Measurements from ENCODE around the gene SCARF1.

SCARF1 gene

GRCh38 chr17:1612400-1612799, 33.1 kb downstream of the SCARF1 start:
- H3K27me3 Mint-ChIP-seq: no peaks in the 10 kb centered on the region
- ATAC-seq (replicated peaks) (no peak), DNase-seq (no peak)
- H3K4me3 Mint-ChIP-seq: no peak overlapping the region
- H3K27ac Mint-ChIP-seq: no peak overlapping the region
- H3K36me3 Mint-ChIP-seq (ENCODE audit: insufficient read depth): peaks cover 6% of the 10 kb centered on the region
- H3K4me1 Mint-ChIP-seq (ENCODE audit: low read depth in 2 of 2): peaks cover under 1% of the 10 kb centered on the region in 2 donors
- H3K9me3 Mint-ChIP-seq: no peaks in the 10 kb centered on the region

- H3K4me3 Mint-ChIP-seq: no peak overlapping the region
- H3K9me3 Mint-ChIP-seq: no peaks in the 10 kb centered on the region
- DNase-seq: no peak
- H3K4me1 Mint-ChIP-seq (ENCODE audit: low read depth in 2 of 2): peaks cover 3 to 5% of the 10 kb centered on the region in 2 donors
- peaks cover 6% of the 10 kb centered on the region for H3K36me3 Mint-ChIP-seq (ENCODE audit: insufficient read depth)
- no peaks in the 10 kb centered on the region for H3K27me3 Mint-ChIP-seq
- no peak overlapping the region for H3K27ac Mint-ChIP-seq
- no peak for ATAC-seq (replicated peaks)
Measured at GRCh38 chr17:1611715-1612114, 33.8 kb downstream of the SCARF1 start.

GRCh38 chr17:1608676-1609075, 36.9 kb downstream of the SCARF1 start:
- H3K4me3 Mint-ChIP-seq: no peak overlapping the region
- ATAC-seq (replicated peaks) (no peak), DNase-seq (no peak)
- H3K27ac Mint-ChIP-seq: peak overlapping the region in 1 of 2 donors; percentile 66
- H3K27me3 Mint-ChIP-seq: no peaks in the 10 kb centered on the region
- H3K9me3 Mint-ChIP-seq: no peaks in the 10 kb centered on the region
- peaks cover 3 to 5% of the 10 kb centered on the region in 2 donors for H3K4me1 Mint-ChIP-seq (ENCODE audit: low read depth in 2 of 2)
- peaks cover 6% of the 10 kb centered on the region for H3K36me3 Mint-ChIP-seq (ENCODE audit: insufficient read depth)

GRCh38 chr17:1607971-1608320, 37.6 kb downstream of the SCARF1 start:
- Mint-ChIP-seq H3K36me3 (ENCODE audit: insufficient read depth) (peaks cover 6% of the 10 kb centered on the region), H3K27ac (no peak overlapping the region)
- peak; percentile 16 for ATAC-seq (replicated peaks)

GRCh38 chr17:1606352-1606985, 39.1 kb downstream of the SCARF1 start:
- Mint-ChIP-seq H3K9me3 (no peaks in the 10 kb centered on the region), H3K4me1 (ENCODE audit: low read depth in 2 of 2) (peaks cover 3 to 5% of the 10 kb centered on the region in 2 donors), H3K27me3 (no peaks in the 10 kb centered on the region), H3K4me3 (peak overlapping the region in 1 of 2 donors; percentile 46), H3K27ac (no peak overlapping the region), H3K36me3 (ENCODE audit: insufficient read depth) (peaks cover 6% of the 10 kb centered on the region)
- DNase-seq (no peak), ATAC-seq (replicated peaks) (no peak)

More at GRCh38 chr17:1607971-1608320, 37.6 kb downstream of the SCARF1 start:
- peaks cover 3 to 5% of the 10 kb centered on the region in 2 donors for H3K4me1 Mint-ChIP-seq (ENCODE audit: low read depth in 2 of 2)
- no peaks in the 10 kb centered on the region for H3K9me3 Mint-ChIP-seq
- no peaks in the 10 kb centered on the region for H3K27me3 Mint-ChIP-seq
- no peak for DNase-seq
- H3K4me3 Mint-ChIP-seq: no peak overlapping the region

GRCh38 chr17:1605681-1606351, 39.7 kb downstream of the SCARF1 start:
- ATAC-seq (replicated peaks) (no peak), DNase-seq (no peak)
- Mint-ChIP-seq H3K36me3 (ENCODE audit: insufficient read depth) (peaks cover 6% of the 10 kb centered on the region), H3K27me3 (no peaks in the 10 kb centered on the region), H3K4me3 (no peak overlapping the region), H3K9me3 (no peaks in the 10 kb centered on the region), H3K4me1 (ENCODE audit: low read depth in 2 of 2) (peaks cover 3 to 5% of the 10 kb centered on the region in 2 donors), H3K27ac (no peak overlapping the region)

GRCh38 chr17:1604831-1605528, 40.6 kb downstream of the SCARF1 start:
- Mint-ChIP-seq H3K27me3 (no peaks in the 10 kb centered on the region), H3K4me3 (no peak overlapping the region), H3K4me1 (ENCODE audit: low read depth in 2 of 2) (peaks cover 3 to 5% of the 10 kb centered on the region in 2 donors), H3K36me3 (ENCODE audit: insufficient read depth) (peaks cover 6% of the 10 kb centered on the region), H3K9me3 (no peaks in the 10 kb centered on the region), H3K27ac (no peak overlapping the region)
- DNase-seq: no peak
- ATAC-seq (replicated peaks): no peak

GRCh38 chr17:1601571-1601970, 44.0 kb downstream of the SCARF1 start:
- peaks cover 2% of the 10 kb centered on the region for H3K36me3 Mint-ChIP-seq (ENCODE audit: insufficient read depth)
- DNase-seq (no peak), ATAC-seq (replicated peaks) (no peak)
- H3K4me3 Mint-ChIP-seq: no peak overlapping the region
- H3K9me3 Mint-ChIP-seq: no peaks in the 10 kb centered on the region
- H3K27me3 Mint-ChIP-seq: no peaks in the 10 kb centered on the region
- H3K4me1 Mint-ChIP-seq (ENCODE audit: low read depth in 2 of 2): no peaks in the 10 kb centered on the region
- H3K27ac Mint-ChIP-seq: no peak overlapping the region

- H3K4me3 Mint-ChIP-seq: no peak overlapping the region
- no peak overlapping the region for H3K27ac Mint-ChIP-seq
Measured at GRCh38 chr17:1598399-1599095, 47.0 kb downstream of the SCARF1 start.

GRCh38 chr17:1597861-1598342, 47.6 kb downstream of the SCARF1 start:
- H3K27ac Mint-ChIP-seq: no peak overlapping the region
- no peaks in the 10 kb centered on the region for H3K4me1 Mint-ChIP-seq (ENCODE audit: low read depth in 2 of 2)
- ATAC-seq (replicated peaks): no peak

More at GRCh38 chr17:1598399-1599095, 47.0 kb downstream of the SCARF1 start:
- peaks cover 2% of the 10 kb centered on the region for H3K36me3 Mint-ChIP-seq (ENCODE audit: insufficient read depth)
- H3K27me3 Mint-ChIP-seq: no peaks in the 10 kb centered on the region
- no peaks in the 10 kb centered on the region for H3K4me1 Mint-ChIP-seq (ENCODE audit: low read depth in 2 of 2)
- H3K9me3 Mint-ChIP-seq: no peaks in the 10 kb centered on the region
- DNase-seq: no peak
- no peak for ATAC-seq (replicated peaks)

GRCh38 chr17:1593630-1593931, 52.0 kb downstream of the SCARF1 start:
- no peak for DNase-seq
- Mint-ChIP-seq H3K27ac (no peak overlapping the region), H3K4me1 (ENCODE audit: low read depth in 2 of 2) (peaks cover 0 to 2% of the 10 kb centered on the region in 2 donors)

More at GRCh38 chr17:1597861-1598342, 47.6 kb downstream of the SCARF1 start:
- Mint-ChIP-seq H3K9me3 (no peaks in the 10 kb centered on the region), H3K4me3 (no peak overlapping the region), H3K36me3 (ENCODE audit: insufficient read depth) (peaks cover 2% of the 10 kb centered on the region), H3K27me3 (no peaks in the 10 kb centered on the region)
- no peak for DNase-seq

GRCh38 chr17:1592751-1593629, 52.5 kb downstream of the SCARF1 start:
- DNase-seq: no peak
- H3K36me3 Mint-ChIP-seq (ENCODE audit: insufficient read depth): peaks cover 2% of the 10 kb centered on the region
- peaks cover 0 to 2% of the 10 kb centered on the region in 2 donors for H3K4me1 Mint-ChIP-seq (ENCODE audit: low read depth in 2 of 2)
- no peak overlapping the region for H3K4me3 Mint-ChIP-seq
- H3K27me3 Mint-ChIP-seq: no peaks in the 10 kb centered on the region
- H3K9me3 Mint-ChIP-seq: no peaks in the 10 kb centered on the region
- H3K27ac Mint-ChIP-seq: no peak overlapping the region
- peak; percentile 47 for ATAC-seq (replicated peaks)

More at GRCh38 chr17:1593630-1593931, 52.0 kb downstream of the SCARF1 start:
- ATAC-seq (replicated peaks): no peak
- H3K4me3 Mint-ChIP-seq: no peak overlapping the region
- peaks cover 2% of the 10 kb centered on the region for H3K36me3 Mint-ChIP-seq (ENCODE audit: insufficient read depth)
- H3K9me3 Mint-ChIP-seq: no peaks in the 10 kb centered on the region
- H3K27me3 Mint-ChIP-seq: no peaks in the 10 kb centered on the region
